Nephron progenitor cell (in vitro differentiated cells): ENCODE results near the gene RB1.

Experiments
- DNase-seq: peaks from one replicate; pipeline ENCODE4 v3.0.0; 2021
- H3K27ac Mint-ChIP-seq: 2 replicates; pipeline ENCODE4 v1.8.0; 2021; ENCODE audit warnings: mild to moderate bottlenecking, moderate library complexity, mixed read lengths
- H3K27me3 Mint-ChIP-seq: 2 replicates; pipeline ENCODE4 v1.8.0; 2021; ENCODE audit warnings: mild to moderate bottlenecking, low read depth, mixed read lengths; ENCODE audit not compliant: poor library complexity
- H3K36me3 Mint-ChIP-seq: 2 replicates; pipeline ENCODE4 v1.8.0; 2021; ENCODE audit warnings: low read depth, mixed read lengths
- H3K4me1 Mint-ChIP-seq: 2 replicates; pipeline ENCODE4 v1.8.0; 2021; ENCODE audit warnings: mixed read lengths
- H3K4me3 Mint-ChIP-seq: 2 replicates; pipeline ENCODE4 v1.8.0; 2021; ENCODE audit warnings: mild to moderate bottlenecking, moderate library complexity, mixed read lengths
- H3K9me3 Mint-ChIP-seq: 2 replicates; pipeline ENCODE4 v1.8.0; 2021; ENCODE audit warnings: mild to moderate bottlenecking, moderate library complexity, mixed read lengths
- CTCF ChIP-seq: fragments of 200-600 bp; sonication (generic); IDR thresholded peaks from 2 replicates; pipeline ENCODE4 v1.5.0; 2021; ENCODE audit warnings: antibody characterized with exemption

The RB1 gene

GRCh38 chr13:48400090-48400694, 96.6 kb downstream of the RB1 start:
- H3K4me1 Mint-ChIP-seq, result peaks cover 12% of the 10 kb centered on the region
- DNase-seq, result no peak
- TF ChIP-seq CTCF, result no peak
- H3K4me3 Mint-ChIP-seq, result no peak overlapping the region
- peaks cover 16% of the 10 kb centered on the region for H3K9me3 Mint-ChIP-seq
- H3K27ac Mint-ChIP-seq, result peak overlapping the region; percentile 32
- H3K27me3 Mint-ChIP-seq, result no peaks in the 10 kb centered on the region
- H3K36me3 Mint-ChIP-seq, result peaks cover 24% of the 10 kb centered on the region

- no peak for DNase-seq
- TF ChIP-seq CTCF, result no peak
- Mint-ChIP-seq H3K36me3 (peaks cover 18% of the 10 kb centered on the region), H3K27ac (peak overlapping the region; percentile 50), H3K4me1 (peaks cover 12% of the 10 kb centered on the region), H3K4me3 (no peak overlapping the region), H3K27me3 (no peaks in the 10 kb centered on the region), H3K9me3 (peaks cover 9% of the 10 kb centered on the region)
Measured at GRCh38 chr13:48400850-48401291, 97.3 kb downstream of the RB1 start.

GRCh38 chr13:48401480-48401879, 97.9 kb downstream of the RB1 start:
- Mint-ChIP-seq H3K27me3 (no peaks in the 10 kb centered on the region), H3K27ac (no peak overlapping the region)
- no peak for DNase-seq

GRCh38 chr13:48402325-48402932, 98.9 kb downstream of the RB1 start:
- peaks cover 17% of the 10 kb centered on the region for H3K4me1 Mint-ChIP-seq
- no peak overlapping the region for H3K4me3 Mint-ChIP-seq

More at GRCh38 chr13:48401480-48401879, 97.9 kb downstream of the RB1 start:
- Mint-ChIP-seq H3K9me3 (peaks cover 3% of the 10 kb centered on the region), H3K4me3 (no peak overlapping the region), H3K4me1 (peaks cover 12% of the 10 kb centered on the region), H3K36me3 (peaks cover 12% of the 10 kb centered on the region)
- no peak for TF ChIP-seq CTCF

GRCh38 chr13:48403151-48403631, 99.6 kb downstream of the RB1 start:
- DNase-seq, result no peak
- H3K27ac Mint-ChIP-seq, result peak overlapping the region; percentile 37
- no peaks in the 10 kb centered on the region for H3K27me3 Mint-ChIP-seq
- H3K4me1 Mint-ChIP-seq, result peaks cover 18% of the 10 kb centered on the region
- H3K36me3 Mint-ChIP-seq, result peaks cover 6% of the 10 kb centered on the region
- TF ChIP-seq CTCF, result no peak
- H3K4me3 Mint-ChIP-seq, result no peak overlapping the region
- no peaks in the 10 kb centered on the region for H3K9me3 Mint-ChIP-seq

More at GRCh38 chr13:48402325-48402932, 98.9 kb downstream of the RB1 start:
- DNase-seq, result no peak
- H3K27me3 Mint-ChIP-seq, result no peaks in the 10 kb centered on the region
- H3K36me3 Mint-ChIP-seq, result peaks cover 6% of the 10 kb centered on the region
- TF ChIP-seq CTCF, result no peak
- no peak overlapping the region for H3K27ac Mint-ChIP-seq
- H3K9me3 Mint-ChIP-seq, result no peaks in the 10 kb centered on the region
